CD14-positive monocyte (primary cell): Measurements from ENCODE around the gene GPR4. TPM values are rescaled to one million over a fixed set of nuclear protein-coding genes. Genes with fewer than 3 reads are reported as not detected.

Experiments used
- DNase-seq, 3 donors: peaks; one replicate each; pipeline ENCODE4 v3.0.0-alpha.2; 2011 to 2022
- H2AFZ ChIP-seq: 2 replicates; pipeline ENCODE4 v1.6.0; 2012; ENCODE audit warnings: mild to moderate bottlenecking, low read depth, low read length, inconsistent platforms; ENCODE audit not compliant: insufficient read depth, poor library complexity, severe bottlenecking
- H3K27ac ChIP-seq, 2 donors: 1 replicate in 1 of 2; 2 replicates in 1 of 2; pipeline ENCODE4 v1.5.1; 2012 to 2013; ENCODE audit warnings: low read length in 2 of 2, control low read depth in 1 of 2, inconsistent platforms in 1 of 2, low read depth in 1 of 2, mild to moderate bottlenecking in 1 of 2
- H3K27me3 ChIP-seq, 2 donors: one replicate each; pipeline versions ENCODE4 v1.6.0 to v1.6.1; 2011 to 2013; ENCODE audit warnings: low read length in 2 of 2; ENCODE audit not compliant: control insufficient read depth in 2 of 2, insufficient read depth in 2 of 2
- H3K36me3 ChIP-seq, 2 donors: replicated peaks in 1 of 2; 1 replicate in 1 of 2; 2 replicates in 1 of 2; pipeline versions ENCODE4 v1.5.1 to v1.6.1; 2012 to 2013; ENCODE audit warnings: low read length in 2 of 2, control low read depth in 1 of 2, inconsistent platforms in 1 of 2, mild to moderate bottlenecking in 1 of 2; ENCODE audit not compliant: insufficient read depth in 2 of 2, control insufficient read depth in 1 of 2
- H3K4me1 ChIP-seq, 2 donors: 1 replicate in 1 of 2; 2 replicates in 1 of 2; pipeline versions ENCODE4 v1.5.1 to v1.6.1; 2012 to 2013; ENCODE audit warnings: low read length in 2 of 2, control low read depth in 1 of 2, inconsistent platforms in 1 of 2, mild to moderate bottlenecking in 1 of 2, moderate library complexity in 1 of 2; ENCODE audit not compliant: insufficient read depth in 2 of 2, control insufficient read depth in 1 of 2
- H3K4me2 ChIP-seq: replicated peaks from 2 replicates; pipeline ENCODE3; 2012; ENCODE audit warnings: low read length, moderate library complexity, mild to moderate bottlenecking; ENCODE audit not compliant: poor library complexity, severe bottlenecking; ENCODE audit errors: extremely low read depth
- H3K4me3 ChIP-seq, 3 experiments: fragments of 200-600 bp in 1 of 3; sonication (generic) in 1 of 3; replicated peaks in 1 of 3; 1 replicate in 2 of 3; 2 replicates in 1 of 3; pipeline ENCODE4 v1.5.1; 2011 to 2013; ENCODE audit warnings: low read length in 3 of 3, mild to moderate bottlenecking in 3 of 3, control low read depth in 2 of 3, low read depth in 2 of 3, inconsistent platforms in 1 of 3, moderate library complexity in 1 of 3
- H3K79me2 ChIP-seq: 2 replicates; pipeline ENCODE4 v1.6.0; 2012; ENCODE audit warnings: mild to moderate bottlenecking, control low read depth, inconsistent platforms, low read length, moderate library complexity; ENCODE audit not compliant: insufficient read depth
- H3K9ac ChIP-seq: 2 replicates; pipeline ENCODE4 v1.6.0; 2017; ENCODE audit warnings: low read length, mild to moderate bottlenecking; ENCODE audit not compliant: insufficient read depth, poor library complexity, severe bottlenecking
- H3K9me3 ChIP-seq, 2 donors: replicated peaks in 1 of 2; 1 replicate in 1 of 2; 2 replicates in 1 of 2; pipeline versions ENCODE4 v1.5.1 to v1.6.1; 2012 to 2013; ENCODE audit warnings: low read length in 2 of 2, control low read depth in 1 of 2; ENCODE audit not compliant: control insufficient read depth in 1 of 2, insufficient read depth in 1 of 2
- H4K20me1 ChIP-seq: 2 replicates; pipeline ENCODE4 v1.6.0; 2012; ENCODE audit warnings: mild to moderate bottlenecking, low read length, control low read depth, moderate library complexity; ENCODE audit not compliant: insufficient read depth
- H3K27ac Mint-ChIP-seq, 7 donors: one replicate each; pipeline ENCODE4 v1.8.0; 2020; ENCODE audit warnings: mild to moderate bottlenecking in 7 of 7, mixed read lengths in 7 of 7, moderate library complexity in 6 of 7, inconsistent platforms in 2 of 7
- H3K27me3 Mint-ChIP-seq, 3 donors: one replicate each; pipeline ENCODE4 v1.8.0; 2021 to 2022; ENCODE audit warnings: low read depth in 3 of 3, mild to moderate bottlenecking in 3 of 3, mixed read lengths in 3 of 3, moderate library complexity in 3 of 3, inconsistent platforms in 1 of 3
- H3K36me3 Mint-ChIP-seq, 2 donors: one replicate each; pipeline ENCODE4 v1.8.0; 2020; ENCODE audit warnings: mixed read lengths in 2 of 2, inconsistent platforms in 1 of 2, mild to moderate bottlenecking in 1 of 2
- H3K4me1 Mint-ChIP-seq: one replicate; pipeline ENCODE4 v1.8.0; 2020; ENCODE audit warnings: mild to moderate bottlenecking, mixed read lengths
- H3K4me3 Mint-ChIP-seq, 2 donors: one replicate each; pipeline ENCODE4 v1.8.0; 2020; ENCODE audit warnings: mild to moderate bottlenecking in 2 of 2, mixed read lengths in 2 of 2, moderate library complexity in 1 of 2
- H3K9me3 Mint-ChIP-seq, 7 donors: one replicate each; pipeline ENCODE4 v1.8.0; 2020 to 2022; ENCODE audit warnings: mixed read lengths in 7 of 7, mild to moderate bottlenecking in 6 of 7, moderate library complexity in 6 of 7, inconsistent platforms in 2 of 7
- WGBS: methylation state at CpG from one replicate; pipeline ENCODE4 v1.1.5; 2013; ENCODE audit warnings: missing lambda C conversion rate; ENCODE audit not compliant: insufficient coverage; 5-methylcytosine and 5-hydroxymethylcytosine counted together
- intact Hi-C, 2 donors: fragments of 100-400 bp; cut with micrococcal nuclease; formaldehyde crosslinking; loops; one replicate each; pipeline versions ENCODE4 v1.15.0 to v1.15.1; 2023
- polyA plus RNA-seq, 3 donors: library from polyadenylated mRNA; depleted of rRNA in 1 of 3; unstranded in 2 of 3; stranded (reverse) in 1 of 3; fragments of 300-500 nt in 2 of 3; fragments of >200 nt in 1 of 3; fragmentation: Illumina TruSeq in 2 of 3; gene quantifications; 1 replicate in 2 of 3; 2 replicates in 1 of 3; pipeline ENCODE4 v1.2.3, GENCODE V29; 2012 to 2021
- TF ChIP-seq, protein P1 (sequence below): fragments of 200-600 bp; IDR thresholded peaks from one replicate; pipeline ENCODE4 v1.8.0; 2022; ENCODE audit warnings: antibody characterized with exemption, mild to moderate bottlenecking

The GPR4 gene
- polyA plus RNA-seq, 3 donors = not detected

GRCh38 chr19:45547965-45548609, 53.9 kb downstream of the GPR4 start:
- no peaks in the 10 kb centered on the region for H3K27me3 ChIP-seq
- DNase-seq = no peak
- no peak overlapping the region for H3K4me3 Mint-ChIP-seq
- peaks cover 3 to 8% of the 10 kb centered on the region in 2 donors for H3K36me3 Mint-ChIP-seq
- H3K9me3 ChIP-seq = no peaks in the 10 kb centered on the region
- no peak overlapping the region for H3K9ac ChIP-seq
- intact Hi-C loops = no loop called here
- WGBS = 91% methylated on average over 7 of the region's 9 CpGs
- H4K20me1 ChIP-seq = no peaks in the 10 kb centered on the region
- peaks cover 0 to 4% (median 0%) of the 10 kb centered on the region in 7 donors for H3K9me3 Mint-ChIP-seq
- H3K4me1 Mint-ChIP-seq = peaks cover 30% of the 10 kb centered on the region
- H3K27ac Mint-ChIP-seq = no peak overlapping the region
- no peak overlapping the region for H3K27ac ChIP-seq
- no peaks in the 10 kb centered on the region for H3K79me2 ChIP-seq
- no peak overlapping the region for H3K4me2 ChIP-seq
- peaks cover 3 to 9% of the 10 kb centered on the region in 2 donors for H3K36me3 ChIP-seq
- no peak overlapping the region for H2AFZ ChIP-seq
- H3K4me3 ChIP-seq = no peak overlapping the region
- H3K4me1 ChIP-seq = peaks cover 17 to 20% of the 10 kb centered on the region in 2 donors
- TF ChIP-seq, protein P1, sequence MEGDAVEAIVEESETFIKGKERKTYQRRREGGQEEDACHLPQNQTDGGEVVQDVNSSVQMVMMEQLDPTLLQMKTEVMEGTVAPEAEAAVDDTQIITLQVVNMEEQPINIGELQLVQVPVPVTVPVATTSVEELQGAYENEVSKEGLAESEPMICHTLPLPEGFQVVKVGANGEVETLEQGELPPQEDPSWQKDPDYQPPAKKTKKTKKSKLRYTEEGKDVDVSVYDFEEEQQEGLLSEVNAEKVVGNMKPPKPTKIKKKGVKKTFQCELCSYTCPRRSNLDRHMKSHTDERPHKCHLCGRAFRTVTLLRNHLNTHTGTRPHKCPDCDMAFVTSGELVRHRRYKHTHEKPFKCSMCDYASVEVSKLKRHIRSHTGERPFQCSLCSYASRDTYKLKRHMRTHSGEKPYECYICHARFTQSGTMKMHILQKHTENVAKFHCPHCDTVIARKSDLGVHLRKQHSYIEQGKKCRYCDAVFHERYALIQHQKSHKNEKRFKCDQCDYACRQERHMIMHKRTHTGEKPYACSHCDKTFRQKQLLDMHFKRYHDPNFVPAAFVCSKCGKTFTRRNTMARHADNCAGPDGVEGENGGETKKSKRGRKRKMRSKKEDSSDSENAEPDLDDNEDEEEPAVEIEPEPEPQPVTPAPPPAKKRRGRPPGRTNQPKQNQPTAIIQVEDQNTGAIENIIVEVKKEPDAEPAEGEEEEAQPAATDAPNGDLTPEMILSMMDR = no peak
- H3K27me3 Mint-ChIP-seq = peaks cover 0 to 2% (median 2%) of the 10 kb centered on the region in 3 donors

GRCh38 chr19:45547211-45547770, 54.7 kb downstream of the GPR4 start:
- Histone ChIP-seq H4K20me1 (no peaks in the 10 kb centered on the region), H3K4me1 (peaks cover 19 to 21% of the 10 kb centered on the region in 2 donors), H3K27me3 (no peaks in the 10 kb centered on the region), H2AFZ (no peak overlapping the region), H3K9ac (no peak overlapping the region), H3K4me3 (no peak overlapping the region), H3K79me2 (no peaks in the 10 kb centered on the region), H3K4me2 (no peak overlapping the region), H3K36me3 (peaks cover 0 to 4% of the 10 kb centered on the region in 2 donors), H3K27ac (no peak overlapping the region), H3K9me3 (no peaks in the 10 kb centered on the region)
- DNase-seq = no peak
- peak overlapping the region in 1 of 7 donors; percentile 4 for H3K27ac Mint-ChIP-seq
- H3K4me3 Mint-ChIP-seq = no peak overlapping the region
- H3K27me3 Mint-ChIP-seq = peaks cover 0 to 2% (median 2%) of the 10 kb centered on the region in 3 donors
- H3K36me3 Mint-ChIP-seq = peaks cover 0 to under 1% of the 10 kb centered on the region in 2 donors
- TF ChIP-seq, protein P1 = no peak
- peaks cover 0 to 2% (median 0%) of the 10 kb centered on the region in 7 donors for H3K9me3 Mint-ChIP-seq
- intact Hi-C loops = no loop called here
- peaks cover 30% of the 10 kb centered on the region for H3K4me1 Mint-ChIP-seq
- WGBS = 74% methylated on average over 4 of the region's 10 CpGs
